GM10266 (cell line): ENCODE measurements around the gene TMEM151A.

ENCODE experiments used
- DNase-seq: peaks from one replicate; pipeline ENCODE4 v3.0.0; 2012; ENCODE audit errors: extremely low spot score
- CTCF ChIP-seq: IDR thresholded peaks from 2 replicates; pipeline ENCODE4 v1.5.1; 2012; ENCODE audit warnings: mild to moderate bottlenecking, low read depth; ENCODE audit not compliant: control insufficient read depth, insufficient read depth; ENCODE audit errors: missing control alignments

The TMEM151A gene

GRCh38 chr11:66267379-66268243, 24.1 kb upstream of the TMEM151A start:
- no peak for TF ChIP-seq CTCF
- peak; percentile 95 for DNase-seq

DNA sequence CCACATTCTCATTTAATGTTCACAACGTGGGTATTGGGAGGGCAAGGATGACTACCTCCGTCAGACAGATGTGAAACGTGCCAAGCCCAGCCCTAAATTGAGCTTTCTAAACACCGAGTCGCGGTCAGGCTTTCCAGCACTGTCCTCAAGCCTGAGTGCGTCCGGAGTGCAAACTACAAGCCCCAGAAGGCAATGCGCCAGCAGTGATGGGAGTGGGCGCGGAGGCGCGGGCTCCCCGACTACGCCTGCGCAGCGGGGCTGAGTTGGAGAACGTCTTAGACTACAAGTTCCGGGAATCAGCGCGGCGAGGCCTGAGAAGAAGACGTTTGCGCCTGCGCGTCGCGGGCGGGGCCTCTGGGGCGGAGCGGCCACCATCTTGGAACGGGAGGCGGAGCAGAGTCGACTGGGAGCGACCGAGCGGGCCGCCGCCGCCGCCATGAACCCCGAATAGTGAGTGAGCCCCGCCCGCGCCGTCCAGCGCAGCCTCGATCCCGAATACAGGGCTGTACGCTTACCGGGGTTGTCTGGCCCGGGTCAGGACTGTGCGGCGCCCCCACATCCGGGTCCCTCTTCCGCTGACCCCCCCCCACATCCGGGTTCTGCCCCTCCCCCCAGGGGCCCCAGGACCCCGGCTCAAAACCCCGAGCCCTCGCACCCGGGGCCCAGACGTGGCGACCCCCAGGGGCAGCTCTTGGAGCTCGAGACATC, 23.3 kb upstream of the TMEM151A start, which contains the start of gene RAB1B:
TSS of gene RAB1B (plus strand) at position 396 of the 708 bp plus-strand sequence. CDS start at position 437, 41 bp downstream.
- peak; percentile 99 for DNase-seq
- no peak for TF ChIP-seq CTCF

DNA sequence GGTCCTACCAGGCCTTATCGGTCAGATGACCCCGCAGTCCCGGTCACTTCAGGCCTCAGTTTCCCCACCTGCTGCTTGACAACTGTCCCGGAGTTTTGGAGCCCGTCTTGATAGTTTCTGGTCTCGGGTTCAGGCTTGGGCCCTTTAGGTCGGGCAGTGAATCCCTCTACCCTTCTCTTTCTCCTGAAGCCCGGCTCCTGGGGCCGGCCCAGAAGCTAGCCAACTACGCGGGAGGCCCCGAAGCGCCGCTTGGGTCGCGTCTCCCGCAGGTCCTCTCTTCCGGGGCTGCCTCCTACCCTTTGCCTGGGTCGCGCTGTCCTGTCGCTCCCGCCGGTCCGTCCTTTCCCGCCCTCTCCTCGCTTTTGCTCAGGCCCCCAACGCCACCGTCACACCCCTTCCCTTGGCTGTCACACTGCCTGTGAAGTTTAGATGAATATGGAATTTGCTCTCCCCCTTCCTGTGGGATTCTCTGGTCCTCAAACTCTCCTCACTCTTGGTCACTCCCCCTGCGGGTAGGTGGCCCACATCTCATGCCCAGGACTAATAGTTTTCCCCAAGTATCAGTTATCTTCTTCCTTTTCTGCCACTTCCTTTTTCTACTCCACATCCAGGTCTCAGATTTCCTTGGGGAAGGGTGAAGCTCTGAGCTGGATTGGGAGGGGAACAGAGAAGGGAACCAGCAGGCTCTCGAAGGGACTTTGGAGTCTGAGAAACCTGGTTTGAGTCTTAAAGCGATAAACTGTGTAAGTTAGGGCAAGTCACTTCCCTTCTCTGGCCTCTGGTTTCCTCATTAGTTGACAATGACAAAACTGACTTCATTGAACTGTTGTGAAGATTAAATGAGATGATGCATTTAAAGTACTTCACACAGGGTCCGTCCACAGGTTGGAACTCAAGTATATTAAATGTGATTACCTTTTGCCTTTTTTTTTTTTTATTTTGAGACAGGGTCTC, 22.5 kb upstream of the TMEM151A start:
- no peak for DNase-seq
- no peak for TF ChIP-seq CTCF

GRCh38 chr11:66271816-66272215, 19.9 kb upstream of the TMEM151A start:
- TF ChIP-seq CTCF: no peak
- DNase-seq: no peak

- TF ChIP-seq CTCF: no peak
- no peak for DNase-seq
Measured at GRCh38 chr11:66272596-66272995, 19.1 kb upstream of the TMEM151A start.

DNA sequence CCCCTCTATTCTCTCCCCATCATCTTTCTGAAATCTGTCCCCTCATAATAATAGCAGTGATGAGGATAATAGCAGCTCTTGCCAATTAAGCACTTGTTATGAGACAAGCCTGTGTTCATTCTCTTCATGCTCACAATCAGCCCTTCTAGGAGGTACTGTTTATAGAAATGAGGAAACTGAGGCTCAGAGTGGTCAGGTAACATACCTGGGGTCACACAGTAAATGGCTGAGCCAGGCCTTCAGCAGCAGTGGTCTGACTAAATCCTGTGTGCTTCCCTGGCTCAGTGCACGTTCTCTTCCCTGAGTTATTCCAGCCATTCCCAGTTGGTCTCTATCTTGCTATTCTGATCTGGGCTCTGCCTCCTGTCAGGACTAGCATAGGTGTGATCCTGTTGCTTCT, 17.5 kb upstream of the TMEM151A start:
- DNase-seq: no peak
- TF ChIP-seq CTCF: no peak
